H1 (cell line): ENCODE results near the gene APOL2. TPM values are rescaled to one million over a fixed set of nuclear protein-coding genes. Genes with fewer than 3 reads are reported as not detected.

Source experiments
- CTCF ChIA-PET: fragments of 300-600 bp; sonication (Branson Sonifier 250); formaldehyde crosslinking; loops from one replicate; lab custom pipeline; 2021; ENCODE audit not compliant: partially characterized antibody; lab: Charles Lee
- POLR2A ChIA-PET: fragments of 300-600 bp; sonication (Branson Sonifier 250); formaldehyde crosslinking; loops from one replicate; lab custom pipeline; 2021; ENCODE audit warnings: inconsistent platforms; ENCODE audit not compliant: partially characterized antibody; lab: Charles Lee
- DNase-seq, 2 experiments: peaks; one replicate each; pipeline versions ENCODE4 v3.0.0 to v3.0.0-alpha.2; 2010 to 2022; ENCODE audit warnings: low spot score in 2 of 2, low read depth in 1 of 2, mixed read lengths in 1 of 2
- FAIRE-seq: peaks from 2 replicates; lab custom pipeline; 2011; peaks lifted over from hg19 to GRCh38; lab: Jason Lieb, UNC
- H2AFZ ChIP-seq: 2 replicates; pipeline ENCODE4 v1.8.1; 2012; ENCODE audit warnings: low read length, inconsistent platforms
- H2AK5ac ChIP-seq: 2 replicates; pipeline ENCODE4 v1.6.1; 2013; ENCODE audit warnings: low read depth, low read length
- H2BK120ac ChIP-seq: replicated peaks from 2 replicates; pipeline ENCODE3; 2013; ENCODE audit warnings: low read depth, low read length, inconsistent platforms
- H2BK12ac ChIP-seq: 2 replicates; pipeline ENCODE4 v1.6.1; 2013; ENCODE audit warnings: low read depth, low read length
- H2BK15ac ChIP-seq: 2 replicates; pipeline ENCODE4 v1.6.1; 2013; ENCODE audit warnings: low read length
- H2BK20ac ChIP-seq: 2 replicates; pipeline ENCODE4 v1.6.1; 2013; ENCODE audit warnings: low read length
- H2BK5ac ChIP-seq: 2 replicates; pipeline ENCODE4 v1.6.1; 2013; ENCODE audit warnings: low read depth, low read length
- H3K14ac ChIP-seq: 2 replicates; pipeline ENCODE4 v1.6.1; 2013; ENCODE audit warnings: inconsistent platforms; ENCODE audit not compliant: insufficient read length
- H3K18ac ChIP-seq: 2 replicates; pipeline ENCODE4 v1.6.1; 2013; ENCODE audit warnings: low read length; ENCODE audit errors: extremely low read depth
- H3K23ac ChIP-seq: 2 replicates; pipeline ENCODE4 v1.6.1; 2013; ENCODE audit warnings: inconsistent platforms; ENCODE audit not compliant: insufficient read length
- H3K23me2 ChIP-seq: 2 replicates; pipeline ENCODE4 v1.6.1; 2013; ENCODE audit warnings: low read depth, low read length
- H3K27ac ChIP-seq: 2 replicates; pipeline ENCODE4 v1.6.1; 2011; ENCODE audit warnings: low read depth, low read length, inconsistent platforms
- H3K27me3 ChIP-seq, 4 experiments: replicated peaks in 1 of 4; 1 replicate in 1 of 4; 2 replicates in 3 of 4; pipeline versions ENCODE4 v1.6.1 to v1.8.1; 2011 to 2013; ENCODE audit warnings: low read length in 3 of 4, mild to moderate bottlenecking in 3 of 4, inconsistent platforms in 2 of 4, mixed read lengths in 2 of 4, moderate library complexity in 1 of 4; ENCODE audit not compliant: control insufficient read depth in 3 of 4, insufficient read depth in 3 of 4; ENCODE audit errors: extremely low read depth in 1 of 4
- H3K36me3 ChIP-seq, 4 experiments: 2 replicates each; pipeline versions ENCODE4 v1.6.1 to v1.8.1; 2011 to 2013; ENCODE audit warnings: mild to moderate bottlenecking in 4 of 4, low read length in 3 of 4, moderate library complexity in 2 of 4, control low read depth in 1 of 4, inconsistent platforms in 1 of 4; ENCODE audit not compliant: insufficient read depth in 4 of 4, control insufficient read depth in 2 of 4
- H3K4ac ChIP-seq: replicated peaks from 2 replicates; pipeline ENCODE3; 2013; ENCODE audit warnings: low read length, low read depth, mixed read lengths, inconsistent platforms; ENCODE audit not compliant: insufficient read length
- H3K4me1 ChIP-seq, 4 experiments: replicated peaks in 1 of 4; 1 replicate in 1 of 4; 2 replicates in 3 of 4; pipeline versions ENCODE4 v1.6.1 to v1.8.1; 2011 to 2013; ENCODE audit warnings: low read length in 3 of 4, inconsistent platforms in 2 of 4, mixed read lengths in 1 of 4; ENCODE audit not compliant: insufficient read depth in 4 of 4, control insufficient read depth in 3 of 4
- H3K4me2 ChIP-seq, 2 experiments: 2 replicates each; pipeline versions ENCODE4 v1.6.1 to v1.8.1; 2011 to 2013; ENCODE audit warnings: low read depth in 2 of 2, low read length in 2 of 2, control low read depth in 1 of 2, inconsistent platforms in 1 of 2, mild to moderate bottlenecking in 1 of 2; ENCODE audit not compliant: insufficient read depth in 1 of 2
- H3K4me3 ChIP-seq, 4 experiments: fragments of 200-600, 300-600 bp in 1 of 4; sonication (generic), shearing (Covaris generic), sonication (Bioruptor Twin) in 1 of 4; 2 replicates each; pipeline versions ENCODE4 v1.5.1 to v1.8.1; 2011 to 2016; ENCODE audit warnings: low read length in 4 of 4, low read depth in 3 of 4, control low read depth in 2 of 4, inconsistent platforms in 2 of 4, mild to moderate bottlenecking in 2 of 4, mixed read lengths in 1 of 4, moderate library complexity in 1 of 4; ENCODE audit not compliant: insufficient read depth in 2 of 4; ENCODE audit errors: extremely low read depth in 1 of 4
- H3K56ac ChIP-seq: replicated peaks from 2 replicates; pipeline ENCODE3; 2013; ENCODE audit warnings: low read depth, mild to moderate bottlenecking, mixed read lengths, low read length, inconsistent platforms; ENCODE audit not compliant: insufficient read length
- H3K79me1 ChIP-seq: 2 replicates; pipeline ENCODE4 v1.6.1; 2013; ENCODE audit warnings: low read depth, low read length, control low read depth
- H3K79me2 ChIP-seq, 2 experiments: 2 replicates each; pipeline versions ENCODE4 v1.6.1 to v1.8.1; 2012 to 2013; ENCODE audit warnings: low read length in 2 of 2, mild to moderate bottlenecking in 2 of 2, inconsistent platforms in 1 of 2; ENCODE audit not compliant: insufficient read depth in 2 of 2, control insufficient read depth in 1 of 2
- H3K9ac ChIP-seq, 4 experiments: replicated peaks in 1 of 4; 1 replicate in 1 of 4; 2 replicates in 3 of 4; pipeline versions ENCODE4 v1.6.1 to v1.8.1; 2011 to 2013; ENCODE audit warnings: low read depth in 3 of 4, low read length in 3 of 4, control low read depth in 2 of 4, mild to moderate bottlenecking in 2 of 4, moderate library complexity in 2 of 4, inconsistent platforms in 1 of 4; ENCODE audit errors: extremely low read depth in 1 of 4
- H3K9me3 ChIP-seq, 2 experiments: 2 replicates each; pipeline versions ENCODE4 v1.6.1 to v1.8.1; 2012 to 2013; ENCODE audit warnings: mild to moderate bottlenecking in 2 of 2, moderate library complexity in 2 of 2, control low read depth in 1 of 2, inconsistent platforms in 1 of 2, low read depth in 1 of 2, low read length in 1 of 2, mixed read lengths in 1 of 2; ENCODE audit not compliant: insufficient read depth in 2 of 2
- H4K20me1 ChIP-seq, 2 experiments: replicated peaks in 1 of 2; 2 replicates each; pipeline versions ENCODE3 to v1.8.1; 2011 to 2013; ENCODE audit warnings: inconsistent platforms in 2 of 2, low read length in 2 of 2, mild to moderate bottlenecking in 1 of 2; ENCODE audit not compliant: insufficient read depth in 2 of 2, control insufficient read depth in 1 of 2
- H4K5ac ChIP-seq: 2 replicates; pipeline ENCODE4 v1.6.1; 2013; ENCODE audit warnings: low read length, low read depth, mixed read lengths, inconsistent platforms; ENCODE audit not compliant: insufficient read length
- H4K8ac ChIP-seq: 2 replicates; pipeline ENCODE4 v1.8.0; 2013; ENCODE audit warnings: mild to moderate bottlenecking, moderate library complexity, low read length, inconsistent platforms; ENCODE audit not compliant: insufficient read depth; ENCODE audit errors: extremely low read depth
- H4K91ac ChIP-seq: replicated peaks from 2 replicates; pipeline ENCODE3; 2013; ENCODE audit warnings: low read length, mixed read lengths, inconsistent platforms; ENCODE audit not compliant: insufficient read length
- ATF2 ChIP-seq: IDR thresholded peaks from 2 replicates; pipeline ENCODE4 v1.6.1; 2012; ENCODE audit warnings: low read length, inconsistent platforms
- BCL11A ChIP-seq, 2 experiments: IDR thresholded peaks; one replicate each; pipeline ENCODE4 v1.6.1; 2011; ENCODE audit warnings: low read depth in 2 of 2, low read length in 2 of 2, mild to moderate bottlenecking in 2 of 2
- GTF2F1 ChIP-seq: IDR thresholded peaks from 2 replicates; pipeline ENCODE4 v1.6.1; 2012; ENCODE audit warnings: low read depth, low read length, improper control_type of control experiment, borderline replicate concordance
- HDAC2 ChIP-seq, 2 experiments: fragments of 300-600 bp in 1 of 2; sonication (generic) in 1 of 2; IDR thresholded peaks; 2 replicates each; pipeline ENCODE4 v1.6.1; 2011 to 2012; ENCODE audit warnings: low read depth in 2 of 2, low read length in 2 of 2, mild to moderate bottlenecking in 2 of 2, moderate library complexity in 2 of 2, borderline replicate concordance in 1 of 2, inconsistent platforms in 1 of 2
- KDM5A ChIP-seq: fragments of 200-600 bp; IDR thresholded peaks from 2 replicates; pipeline ENCODE4 v1.7.1; 2012; ENCODE audit warnings: mild to moderate bottlenecking, low read length, inconsistent platforms, mixed read lengths
- POU5F1 ChIP-seq: IDR thresholded peaks from 2 replicates; pipeline ENCODE4 v1.6.1; 2011; ENCODE audit warnings: low read depth, mild to moderate bottlenecking, low read length, moderate library complexity
- RNF2 ChIP-seq: fragments of 200-900, 300-1000 bp; sonication (generic); IDR thresholded peaks from 2 replicates; pipeline ENCODE4 v1.7.1; 2016; ENCODE audit warnings: borderline replicate concordance, low read depth, mild to moderate bottlenecking, antibody characterized with exemption, low read length; ENCODE audit not compliant: poor library complexity, severe bottlenecking; ENCODE audit errors: missing control alignments
- SAP30 ChIP-seq: fragments of 300-600 bp; sonication (generic); IDR thresholded peaks from 2 replicates; pipeline ENCODE4 v1.7.1; 2012; ENCODE audit warnings: low read length, moderate library complexity, mild to moderate bottlenecking, inconsistent platforms; ENCODE audit not compliant: insufficient read depth, insufficient replicate concordance
- SRF ChIP-seq: IDR thresholded peaks from 2 replicates; pipeline ENCODE4 v1.6.1; 2011; ENCODE audit warnings: mild to moderate bottlenecking, low read depth, low read length, moderate library complexity
- TAF7 ChIP-seq: optimal IDR thresholded peaks from 2 replicates; pipeline ENCODE3; 2011; ENCODE audit warnings: low read depth, mild to moderate bottlenecking, inconsistent platforms, low read length, moderate library complexity, borderline replicate concordance
- WGBS, 2 experiments: shearing (Covaris generic) in 1 of 2; methylation state at CpG; one replicate each; pipeline versions ENCODE4 v1.1.6 to v1.1.7; 2013 to 2015; ENCODE audit warnings: low lambda C conversion rate in 2 of 2, mixed read lengths in 2 of 2, inconsistent platforms in 1 of 2, low coverage in 1 of 2, missing lambda C conversion rate in 1 of 2; ENCODE audit not compliant: insufficient replicate concordance in 2 of 2, insufficient coverage in 1 of 2, insufficient read length in 1 of 2; ENCODE audit errors: extremely low coverage in 1 of 2, missing lambda C conversion rate in 1 of 2; 5-methylcytosine and 5-hydroxymethylcytosine counted together
- polyA plus RNA-seq, 7 experiments: library from polyadenylated mRNA; depleted of rRNA in 3 of 7; stranded (reverse) in 5 of 7; unstranded in 2 of 7; fragments of >200 nt in 5 of 7; fragments of 200-250 nt in 2 of 7; gene quantifications; 1 replicate in 5 of 7; 2 replicates in 1 of 7; 4 replicates in 1 of 7; pipeline versions ENCODE4 v1.2.1 to v1.2.3, GENCODE V29; 2011 to 2013; ENCODE audit warnings: missing spikeins in 2 of 7, mixed read lengths in 2 of 7
- total RNA-seq: library from RNA; stranded (reverse); fragmentation: NEBNext Ultra II Directional; extraction: Animal tissue kit (Norgen Biotek cat#: 25700); gene quantifications from 2 replicates; pipeline ENCODE4 v1.2.1, GENCODE V29; 2021

The APOL2 gene
- total and polyA plus RNA-seq, 2 of the 8 experiments (the other 6 are each of a cell fraction or from before 2014, with no cell fraction given), result 8.1 to 11.0 TPM

- no peak overlapping the region for H3K14ac ChIP-seq
- H3K36me3 ChIP-seq, result no peaks in the 10 kb centered on the region
- H3K4me2 ChIP-seq, result no peak overlapping the region
- no peak overlapping the region for H2BK20ac ChIP-seq
- ChIA-PET POLR2A (interaction anchor here (1.4 kb wide), 1 partner anchor 75 kb away, joined by 3 read pairs; no protein-coding TSS in a partner anchor), CTCF (interaction anchor here (1.0 to 2.7 kb wide), 4 partner anchors 10 to 28 kb away, joined by 3 to 14 read pairs (median 6); no protein-coding TSS in a partner anchor)
- peaks cover 0 to 2% (median under 1%) of the 10 kb centered on the region in 4 experiments; a peak in 3 of 7 replicates for H3K4me1 ChIP-seq
- FAIRE-seq (no peak), DNase-seq (no peak)
- H3K23ac ChIP-seq, result no peak overlapping the region
- 83% methylated on average over 10 of the region's 10 CpGs; no CpG with 5 or more reads in 1 of the 2 experiments for WGBS, 2 experiments
- H2BK5ac ChIP-seq, result no peak overlapping the region
- H2BK120ac ChIP-seq, result no peak overlapping the region
- H3K27ac ChIP-seq, result no peak overlapping the region
- H2BK12ac ChIP-seq, result peak overlapping the region; percentile 33; the same call in 1 of the 2 replicates
- no peaks in the 10 kb centered on the region for H3K9me3 ChIP-seq
- 0 out of 2 replicates have a peak overlapping the region, but pooled peaks have one; percentile 27 for H2AFZ ChIP-seq
- no peak overlapping the region for H3K18ac ChIP-seq
- H3K79me2 ChIP-seq, result no peaks in the 10 kb centered on the region
- H3K4ac ChIP-seq, result no peak overlapping the region
- H2AK5ac ChIP-seq, result no peak overlapping the region
- no peak overlapping the region for H4K8ac ChIP-seq
- no peak overlapping the region for H4K91ac ChIP-seq
- H3K4me3 ChIP-seq, result no peak overlapping the region
- no peak overlapping the region for H3K56ac ChIP-seq
- H4K5ac ChIP-seq, result no peak overlapping the region
- H4K20me1 ChIP-seq, result no peaks in the 10 kb centered on the region
- no peaks in the 10 kb centered on the region for H3K23me2 ChIP-seq
- H3K27me3 ChIP-seq, result no peaks in the 10 kb centered on the region; a peak in 1 of 7 replicates
- H2BK15ac ChIP-seq, result no peak overlapping the region
- H3K9ac ChIP-seq, result no peak overlapping the region
- no peaks in the 10 kb centered on the region for H3K79me1 ChIP-seq
- TF ChIP-seq SRF (no peak), TAF7 (no peak), KDM5A (no peak), BCL11A (IDR thresholded peaks at IDR 0.05; ENCODE audit: low read depth in 2 of 2, low read length in 2 of 2) (no peak), ATF2 (no peak), SAP30 (no peak), HDAC2 (IDR thresholded peaks at IDR 0.05; ENCODE audit: borderline replicate concordance in 1 of 2, low read depth in 2 of 2, low read length in 2 of 2) (no peak), GTF2F1 (no peak), RNF2 (no peak), POU5F1 (no peak)
Observed at GRCh38 chr22:36184433-36185025, 54.8 kb downstream of the APOL2 start.
